Stimulated activated effector memory CD8-positive, alpha-beta T cell treated with anti-CD3 and anti-CD28 coated beads, Interleukin-12 subunit alpha, Interleukin-12 subunit beta, amount 100 ng/mL, for 72 hours (primary cell): ENCODE measurements around the gene ITPRIP.

Experiments
- ATAC-seq: fragments of 150-1000 bp; cut with Tn5 transposase; 2 replicates; pipeline ENCODE4 v1.10.0; 2021
- DNase-seq, 2 donors: peaks; one replicate each; pipeline ENCODE4 v3.0.0; 2021 to 2022; ENCODE audit warnings: low spot score in 2 of 2
- H3K27ac Mint-ChIP-seq: one replicate; pipeline ENCODE4 v1.8.0; 2022; ENCODE audit warnings: mild to moderate bottlenecking, mixed read lengths
- H3K36me3 Mint-ChIP-seq: one replicate; pipeline ENCODE4 v1.8.0; 2022; ENCODE audit warnings: mild to moderate bottlenecking, mixed read lengths
- H3K4me1 Mint-ChIP-seq: one replicate; pipeline ENCODE4 v1.8.0; 2022; ENCODE audit warnings: mixed read lengths
- H3K4me3 Mint-ChIP-seq: one replicate; pipeline ENCODE4 v1.8.0; 2022; ENCODE audit warnings: mild to moderate bottlenecking, mixed read lengths
- H3K9me3 Mint-ChIP-seq: one replicate; pipeline ENCODE4 v1.8.0; 2022; ENCODE audit warnings: mixed read lengths

The ITPRIP gene

DNA sequence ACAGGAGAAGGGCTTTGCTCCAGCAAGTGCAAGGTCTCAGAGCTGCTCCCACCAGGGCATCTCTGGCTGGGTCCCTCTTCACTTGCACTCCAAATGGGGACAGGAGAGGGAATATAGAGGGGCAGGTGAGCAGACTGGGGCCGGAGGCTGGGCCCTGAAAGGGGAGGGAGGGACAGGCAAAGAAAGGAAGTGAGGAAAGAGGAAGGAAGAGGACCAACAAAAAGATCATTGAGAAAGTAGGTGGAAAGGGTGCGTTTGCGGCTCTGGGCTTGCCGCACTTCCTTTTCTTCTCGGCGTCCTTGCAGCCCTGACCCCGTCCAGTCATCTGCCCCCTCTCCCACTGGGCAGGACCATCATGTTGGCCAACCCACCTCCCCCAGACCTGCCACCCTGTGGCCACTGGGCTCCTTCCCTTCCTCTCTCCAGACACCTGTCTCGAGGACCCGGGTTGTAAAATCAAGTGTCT, 14.0 kb downstream of the ITPRIP start:
- DNase-seq (no peak), ATAC-seq (no peak)
- H3K27ac Mint-ChIP-seq, result peak overlapping the region; percentile 95
- peaks cover 47% of the 10 kb centered on the region for H3K36me3 Mint-ChIP-seq
- peak overlapping the region; percentile 77 for H3K4me3 Mint-ChIP-seq
- peaks cover 100% of the 10 kb centered on the region for H3K4me1 Mint-ChIP-seq
- no peaks in the 10 kb centered on the region for H3K9me3 Mint-ChIP-seq

DNA sequence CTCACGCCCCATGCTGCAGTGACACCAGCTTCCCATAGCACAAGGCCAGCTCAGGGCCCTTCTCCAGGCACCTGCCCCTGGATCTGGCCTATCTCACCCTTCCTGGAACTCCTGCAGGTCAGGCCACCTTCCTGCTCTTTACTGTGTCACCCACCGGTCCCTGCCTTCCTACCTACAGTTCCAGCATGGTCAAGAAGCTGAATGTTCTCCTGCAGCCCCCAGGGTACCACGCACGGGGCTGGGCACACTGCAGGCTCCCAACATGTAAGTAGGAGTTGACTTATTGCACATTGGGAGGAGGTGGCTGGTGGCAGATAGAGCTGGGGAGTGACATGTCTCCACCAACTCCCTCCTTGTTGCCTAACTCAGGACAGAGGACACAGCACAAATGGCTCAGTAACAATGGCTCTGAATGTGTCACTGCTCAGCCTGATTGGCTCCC, 14.5 kb downstream of the ITPRIP start:
- no peak for ATAC-seq
- Mint-ChIP-seq H3K36me3 (peaks cover 42% of the 10 kb centered on the region), H3K4me1 (peaks cover 100% of the 10 kb centered on the region)

DNA sequence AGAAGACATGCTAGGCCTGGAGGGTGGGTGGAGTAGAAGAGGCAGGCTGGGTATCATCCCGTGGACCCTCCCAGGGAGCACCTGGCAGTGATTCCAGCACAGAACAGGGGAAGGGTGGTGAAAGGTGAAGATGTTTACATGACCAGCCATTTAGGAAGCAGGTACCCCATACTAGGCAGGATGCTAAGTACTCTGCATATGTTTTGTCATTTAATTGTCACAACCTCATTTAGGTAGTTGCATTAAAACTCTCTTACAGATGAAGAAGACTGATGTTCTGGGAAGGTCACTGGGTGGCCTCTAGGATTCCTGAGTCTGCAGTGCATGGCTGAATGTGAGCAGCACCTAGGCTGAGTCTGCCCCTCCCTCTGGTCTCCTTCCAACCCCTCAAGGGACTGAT, 15.2 kb downstream of the ITPRIP start:
- DNase-seq (no peak), ATAC-seq (no peak)
- Mint-ChIP-seq H3K9me3 (no peaks in the 10 kb centered on the region), H3K4me3 (peak overlapping the region; percentile 77), H3K27ac (peak overlapping the region; percentile 95), H3K4me1 (peaks cover 98% of the 10 kb centered on the region), H3K36me3 (peaks cover 40% of the 10 kb centered on the region)

More for the DNA sequence above, 14.5 kb downstream of the ITPRIP start:
- H3K4me3 Mint-ChIP-seq, result peak overlapping the region; percentile 77
- H3K9me3 Mint-ChIP-seq, result no peaks in the 10 kb centered on the region
- DNase-seq, result no peak
- H3K27ac Mint-ChIP-seq, result peak overlapping the region; percentile 95

DNA sequence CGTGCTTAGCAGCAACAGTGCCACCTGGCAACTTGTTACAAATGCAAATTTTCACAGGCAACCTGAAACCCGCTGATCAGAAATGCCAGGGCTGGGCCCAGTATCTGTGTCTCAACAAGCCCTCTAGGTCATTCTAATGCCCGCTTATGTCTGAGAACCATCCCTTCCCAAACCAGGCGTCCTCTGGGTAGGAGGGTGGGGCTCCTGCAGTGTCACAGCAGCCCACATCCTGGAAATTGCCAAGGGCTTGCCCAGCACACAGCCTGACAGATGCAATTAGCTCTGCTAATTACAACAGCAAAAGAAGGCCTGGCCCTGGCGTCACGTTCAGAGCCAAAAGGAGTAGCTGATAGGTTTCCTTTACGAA, 15.9 kb downstream of the ITPRIP start:
- Mint-ChIP-seq H3K9me3 (no peaks in the 10 kb centered on the region), H3K36me3 (peaks cover 45% of the 10 kb centered on the region)

DNA sequence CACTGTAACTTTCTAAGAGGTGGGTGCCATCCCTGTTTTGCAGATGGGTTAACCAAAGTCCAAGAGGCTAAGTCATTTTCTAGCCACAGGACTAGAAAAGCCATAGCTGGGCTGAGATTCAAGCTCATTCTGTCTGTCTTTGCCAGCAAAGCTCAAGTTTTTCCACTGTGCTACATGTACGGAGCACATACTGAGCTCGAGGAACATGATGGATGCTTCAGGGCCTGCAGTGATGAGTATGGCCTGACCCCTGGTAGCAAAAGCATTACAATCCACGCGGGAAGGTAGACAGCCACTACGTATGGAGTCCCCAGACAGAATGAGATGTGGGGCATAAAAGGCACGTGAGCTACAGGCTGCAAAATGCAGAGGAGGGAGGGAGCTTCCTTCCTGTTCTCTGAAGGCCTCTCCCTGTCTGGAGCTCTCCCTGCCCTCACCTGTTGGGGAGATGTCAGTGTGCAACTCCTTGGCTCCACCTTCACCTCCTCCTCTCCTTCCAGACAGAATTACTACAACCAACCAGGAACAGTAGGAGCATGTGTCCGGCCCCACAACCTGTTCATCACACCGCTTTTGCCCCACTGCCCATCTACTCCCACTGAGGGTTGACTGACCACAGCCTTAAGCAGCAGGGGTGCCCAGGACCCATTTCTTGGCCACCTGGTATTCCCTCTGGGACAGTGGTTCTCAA, 16.4 kb downstream of the ITPRIP start:
- no peak for DNase-seq
- Mint-ChIP-seq H3K36me3 (peaks cover 50% of the 10 kb centered on the region), H3K9me3 (no peaks in the 10 kb centered on the region), H3K4me1 (peaks cover 98% of the 10 kb centered on the region), H3K4me3 (peak overlapping the region; percentile 77), H3K27ac (peak overlapping the region; percentile 95)
- ATAC-seq, result no peak

More for the DNA sequence above, 15.9 kb downstream of the ITPRIP start:
- ATAC-seq, result peak; percentile 51
- H3K4me3 Mint-ChIP-seq, result peak overlapping the region; percentile 77
- no peak for DNase-seq
- H3K4me1 Mint-ChIP-seq, result peaks cover 98% of the 10 kb centered on the region
- peak overlapping the region; percentile 95 for H3K27ac Mint-ChIP-seq

DNA sequence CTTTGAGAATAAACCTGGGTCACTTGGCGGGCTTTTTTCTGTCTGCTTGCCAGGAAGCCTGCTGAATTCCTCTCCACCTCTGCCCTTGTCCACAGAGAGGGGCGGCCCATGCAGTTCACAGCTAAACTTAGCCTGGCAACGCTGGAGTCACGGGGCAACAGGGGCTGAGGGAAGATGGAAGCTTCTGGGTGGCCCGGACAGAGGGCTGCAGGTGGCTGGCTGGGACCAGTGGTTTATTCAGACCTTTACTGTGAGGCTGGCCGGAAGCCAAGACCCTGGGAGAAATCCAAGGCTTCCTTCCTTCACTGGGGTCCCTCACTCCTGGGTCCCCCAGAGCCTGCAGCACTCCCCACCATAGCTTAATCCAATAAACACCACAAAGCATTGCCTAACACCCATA, 17.0 kb downstream of the ITPRIP start:
- Mint-ChIP-seq H3K4me1 (peaks cover 92% of the 10 kb centered on the region), H3K4me3 (no peak overlapping the region), H3K36me3 (peaks cover 51% of the 10 kb centered on the region), H3K27ac (peak overlapping the region; percentile 95), H3K9me3 (no peaks in the 10 kb centered on the region)
- DNase-seq (no peak), ATAC-seq (no peak)

DNA sequence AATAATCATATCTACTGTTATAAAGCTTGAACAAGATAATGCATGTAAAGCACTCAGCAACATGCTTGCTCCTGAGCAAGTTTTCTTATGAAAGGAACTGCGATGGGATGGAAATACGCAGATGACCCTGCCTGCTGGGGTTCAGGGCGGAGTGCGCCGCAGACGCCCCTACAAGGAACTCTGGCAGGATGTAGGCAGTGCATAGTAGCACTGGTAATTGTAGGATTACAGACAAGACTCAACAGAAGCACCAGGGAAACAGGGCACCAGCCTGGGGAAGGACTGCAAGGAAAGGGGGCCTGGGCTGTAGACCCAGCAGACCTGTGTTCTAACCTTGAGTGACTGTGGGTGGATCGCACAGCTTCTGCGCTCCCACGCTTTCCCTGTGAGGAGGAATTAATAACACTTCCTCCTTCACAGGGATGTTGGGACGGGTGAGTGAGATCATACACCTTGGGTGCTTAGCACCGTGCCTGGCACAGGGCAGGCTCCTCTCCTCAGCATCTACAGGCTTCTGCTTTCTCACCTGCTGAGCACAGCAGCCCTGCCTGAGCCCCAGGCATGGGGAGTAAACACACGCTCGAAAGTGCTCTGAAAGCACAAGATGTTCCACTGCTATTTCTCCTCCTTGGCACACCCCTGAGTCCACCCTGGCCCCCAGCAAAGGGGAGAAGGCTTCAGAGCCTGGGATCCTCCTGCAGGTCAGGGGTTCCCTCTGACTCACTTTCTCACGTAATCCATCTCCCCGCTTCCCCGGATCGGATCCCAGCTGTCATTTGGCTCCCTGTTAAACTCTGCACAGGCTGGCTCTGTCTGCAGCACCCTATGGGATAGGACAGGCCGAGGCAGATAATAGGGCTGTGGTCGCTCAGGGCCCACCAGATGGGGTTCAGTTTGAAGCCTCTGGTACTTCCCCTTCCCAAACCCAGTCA, 19.2 kb downstream of the ITPRIP start:
- Mint-ChIP-seq H3K4me1 (peaks cover 70% of the 10 kb centered on the region), H3K36me3 (peaks cover 51% of the 10 kb centered on the region), H3K9me3 (no peaks in the 10 kb centered on the region), H3K4me3 (no peak overlapping the region), H3K27ac (peak overlapping the region; percentile 70)
- DNase-seq (no peak), ATAC-seq (no peak)

DNA sequence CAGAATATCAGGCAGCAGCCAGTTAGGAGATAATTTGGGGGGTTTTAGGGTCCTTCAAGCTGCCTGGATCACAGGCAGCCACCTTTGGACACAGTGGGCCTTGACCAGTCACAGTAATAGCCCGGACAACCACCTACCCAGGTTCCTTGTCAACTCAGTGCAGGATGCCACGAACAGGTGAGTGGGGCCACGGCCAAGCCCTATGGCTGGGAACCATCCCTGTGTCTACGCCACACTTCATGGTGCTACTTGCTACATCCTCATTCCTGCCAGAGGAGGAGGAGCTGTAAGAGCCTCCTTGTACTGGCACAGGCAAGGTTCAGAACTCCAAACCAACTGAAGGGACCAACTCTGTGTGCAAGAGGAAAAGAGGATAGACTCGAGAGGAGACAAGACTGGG, 19.9 kb downstream of the ITPRIP start:
- DNase-seq (no peak), ATAC-seq (no peak)
- Mint-ChIP-seq H3K4me3 (no peak overlapping the region), H3K36me3 (peaks cover 59% of the 10 kb centered on the region), H3K9me3 (no peaks in the 10 kb centered on the region), H3K27ac (peak overlapping the region; percentile 70), H3K4me1 (peaks cover 63% of the 10 kb centered on the region)

DNA sequence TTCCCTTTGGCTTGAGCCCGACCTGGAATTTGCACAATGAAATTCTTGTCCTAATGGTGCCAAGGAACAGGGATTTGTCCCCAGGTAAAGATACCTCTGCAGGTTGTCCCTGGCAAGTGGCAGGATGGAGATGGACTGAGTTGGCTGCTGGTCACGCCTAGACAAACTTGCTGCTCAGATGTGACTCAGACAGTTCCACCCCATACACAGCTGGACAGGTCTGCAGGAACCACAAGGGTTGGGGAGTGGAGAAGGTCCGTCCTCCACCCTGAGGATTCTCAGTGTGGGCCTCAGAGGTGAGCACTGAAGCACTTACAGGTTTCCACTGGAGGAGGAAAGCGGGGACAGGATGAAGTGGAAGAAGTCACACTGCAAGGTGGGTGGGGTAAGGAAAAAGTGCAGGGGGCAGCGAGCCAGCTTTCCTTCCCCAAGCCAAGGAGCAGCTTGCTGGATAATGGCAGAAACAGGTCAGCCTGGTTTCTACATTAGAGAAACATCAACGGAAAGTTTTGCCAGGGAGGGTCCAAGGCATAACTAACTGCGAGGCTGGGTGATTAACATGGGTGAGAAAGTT, 20.5 kb downstream of the ITPRIP start:
- no peak overlapping the region for H3K4me3 Mint-ChIP-seq
- H3K36me3 Mint-ChIP-seq, result peaks cover 62% of the 10 kb centered on the region
- DNase-seq (no peak), ATAC-seq (no peak)
- no peaks in the 10 kb centered on the region for H3K9me3 Mint-ChIP-seq
- peak overlapping the region; percentile 70 for H3K27ac Mint-ChIP-seq
- peaks cover 58% of the 10 kb centered on the region for H3K4me1 Mint-ChIP-seq

DNA sequence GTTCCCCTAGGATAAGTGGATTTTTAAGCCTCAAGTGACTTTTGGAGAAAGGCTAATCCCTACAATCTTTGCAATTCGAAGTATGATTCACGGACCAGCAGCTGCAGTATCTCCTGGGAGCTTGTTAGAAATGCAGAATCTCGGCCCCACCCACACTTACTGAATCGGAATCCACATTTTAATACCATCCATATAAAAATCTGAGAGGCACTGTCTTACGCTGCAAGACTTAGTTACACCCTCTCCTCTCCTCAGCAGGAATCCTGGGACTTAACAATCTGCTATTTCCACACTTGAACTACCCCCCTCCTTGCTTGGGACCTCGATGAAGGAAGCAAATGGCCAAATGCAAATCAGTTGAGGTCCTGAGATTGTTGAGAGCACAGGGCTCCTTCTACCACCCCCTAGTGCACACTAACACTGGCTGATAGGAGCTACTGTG, 21.0 kb downstream of the ITPRIP start:
- peaks cover 62% of the 10 kb centered on the region for H3K36me3 Mint-ChIP-seq
- no peaks in the 10 kb centered on the region for H3K9me3 Mint-ChIP-seq
- H3K27ac Mint-ChIP-seq, result peak overlapping the region; percentile 70
- DNase-seq (no peak), ATAC-seq (no peak)
- no peak overlapping the region for H3K4me3 Mint-ChIP-seq
- H3K4me1 Mint-ChIP-seq, result peaks cover 52% of the 10 kb centered on the region

DNA sequence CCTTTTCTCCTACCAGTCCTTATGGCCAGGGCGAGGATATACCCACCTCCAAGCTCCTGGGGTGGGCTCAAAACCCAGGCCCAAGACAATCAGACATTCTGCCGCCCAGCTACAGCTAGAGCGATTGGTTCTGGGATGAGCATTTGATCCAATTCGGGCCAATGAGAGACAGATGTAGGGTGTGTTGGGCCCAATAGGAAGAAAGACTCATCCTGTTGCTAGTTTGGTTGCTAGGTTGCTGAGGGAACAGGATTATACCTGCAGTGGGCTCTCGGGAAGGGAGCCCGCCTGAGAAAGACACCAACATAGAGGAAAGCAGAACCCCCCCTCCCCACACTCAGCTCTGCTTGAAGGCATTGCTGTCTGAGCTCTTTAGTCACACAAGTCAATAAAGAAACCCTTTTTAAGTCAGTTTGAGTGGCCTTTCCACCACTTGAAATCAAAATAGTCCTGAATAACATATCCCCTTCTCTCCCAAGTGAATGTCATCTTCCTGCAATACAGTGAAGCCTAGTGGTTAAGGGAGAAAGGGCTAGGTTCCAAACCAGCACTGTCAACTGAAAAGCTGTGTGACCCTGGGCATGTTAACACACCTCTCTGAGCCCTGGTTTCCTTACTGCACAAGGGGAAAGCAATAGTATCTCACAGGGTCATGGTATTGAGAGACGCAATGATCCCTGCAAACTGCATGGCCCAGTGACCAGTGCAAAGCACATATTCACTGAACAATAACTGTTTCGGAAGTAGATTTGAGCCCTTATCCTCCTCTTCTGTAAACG, 21.8 kb downstream of the ITPRIP start:
- H3K27ac Mint-ChIP-seq, result peak overlapping the region; percentile 70
- peaks cover 58% of the 10 kb centered on the region for H3K36me3 Mint-ChIP-seq
- ATAC-seq (no peak), DNase-seq (no peak)
- H3K4me1 Mint-ChIP-seq, result peaks cover 45% of the 10 kb centered on the region
- H3K4me3 Mint-ChIP-seq, result no peak overlapping the region
- no peaks in the 10 kb centered on the region for H3K9me3 Mint-ChIP-seq

DNA sequence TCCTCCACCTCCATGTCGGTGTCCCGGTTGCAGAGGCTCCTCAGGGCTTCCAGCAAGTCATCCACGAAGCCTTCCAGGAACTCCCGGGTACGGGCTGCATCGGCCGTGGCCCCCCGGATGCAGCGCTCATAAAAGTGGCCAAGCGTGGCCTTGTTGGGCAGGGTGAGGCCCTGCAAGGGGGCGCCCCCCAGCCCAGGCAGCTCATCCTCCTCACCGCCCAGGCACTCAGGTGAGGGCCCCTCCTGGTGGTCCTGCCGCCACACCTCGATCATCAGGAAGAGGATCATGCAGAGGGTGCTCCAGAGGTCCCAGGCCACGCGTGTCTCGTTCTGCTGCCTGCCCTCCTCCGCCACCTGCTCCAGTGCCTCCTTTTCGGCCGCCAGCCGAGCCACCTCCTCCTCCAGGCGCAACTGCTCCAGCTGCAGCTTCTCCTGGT, 22.8 kb downstream of the ITPRIP start:
- Mint-ChIP-seq H3K27ac (no peak overlapping the region), H3K4me3 (no peak overlapping the region), H3K4me1 (peaks cover 37% of the 10 kb centered on the region), H3K9me3 (no peaks in the 10 kb centered on the region), H3K36me3 (peaks cover 57% of the 10 kb centered on the region)
- ATAC-seq, result no peak
- no peak for DNase-seq

DNA sequence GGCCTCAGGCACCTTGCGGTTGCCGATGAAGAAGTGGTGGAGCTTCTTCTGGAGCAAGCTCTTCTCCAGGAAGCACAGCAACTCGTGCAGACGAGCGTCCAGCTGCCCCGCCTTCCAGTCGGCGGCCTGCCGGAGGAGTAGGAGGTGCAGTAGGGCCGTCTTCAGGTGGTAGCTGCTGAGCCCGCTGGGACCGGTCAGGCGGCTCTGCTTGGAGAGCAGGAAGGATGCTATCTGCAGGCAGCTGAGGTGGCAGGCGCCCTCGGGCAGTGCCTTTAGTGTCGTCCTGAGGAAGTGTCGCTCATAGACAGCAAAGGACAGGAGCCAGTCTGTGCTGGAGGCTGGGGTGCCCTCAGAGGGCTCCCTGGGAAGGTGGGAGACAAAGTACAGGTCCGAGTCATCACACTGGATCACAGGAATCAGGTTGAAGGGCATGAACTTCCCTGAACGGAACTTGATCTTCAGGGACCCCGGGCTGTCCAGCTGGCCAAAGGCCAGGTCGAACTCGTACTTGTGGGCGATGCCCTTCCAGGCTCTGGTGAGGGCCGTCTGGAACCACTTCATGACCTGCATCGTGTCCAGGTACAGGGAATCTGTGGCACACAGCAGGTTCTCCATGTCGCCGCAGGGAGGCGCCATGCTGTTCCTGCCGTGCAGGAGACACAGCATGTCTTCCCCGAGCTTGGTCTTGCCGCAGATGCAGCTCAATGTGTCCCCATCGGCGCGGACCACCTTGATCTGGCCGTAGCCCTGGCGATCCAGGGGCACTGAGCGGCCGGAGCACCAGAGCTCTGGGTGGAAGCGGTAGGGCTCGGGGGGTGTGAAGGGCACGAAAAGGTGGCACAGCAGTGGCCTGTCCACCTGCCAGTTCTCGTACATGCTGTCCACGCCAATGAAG, 23.4 kb downstream of the ITPRIP start:
- Mint-ChIP-seq H3K4me3 (no peak overlapping the region), H3K36me3 (peaks cover 62% of the 10 kb centered on the region), H3K27ac (no peak overlapping the region), H3K9me3 (no peaks in the 10 kb centered on the region), H3K4me1 (peaks cover 37% of the 10 kb centered on the region)
- DNase-seq (no peak), ATAC-seq (no peak)

DNA sequence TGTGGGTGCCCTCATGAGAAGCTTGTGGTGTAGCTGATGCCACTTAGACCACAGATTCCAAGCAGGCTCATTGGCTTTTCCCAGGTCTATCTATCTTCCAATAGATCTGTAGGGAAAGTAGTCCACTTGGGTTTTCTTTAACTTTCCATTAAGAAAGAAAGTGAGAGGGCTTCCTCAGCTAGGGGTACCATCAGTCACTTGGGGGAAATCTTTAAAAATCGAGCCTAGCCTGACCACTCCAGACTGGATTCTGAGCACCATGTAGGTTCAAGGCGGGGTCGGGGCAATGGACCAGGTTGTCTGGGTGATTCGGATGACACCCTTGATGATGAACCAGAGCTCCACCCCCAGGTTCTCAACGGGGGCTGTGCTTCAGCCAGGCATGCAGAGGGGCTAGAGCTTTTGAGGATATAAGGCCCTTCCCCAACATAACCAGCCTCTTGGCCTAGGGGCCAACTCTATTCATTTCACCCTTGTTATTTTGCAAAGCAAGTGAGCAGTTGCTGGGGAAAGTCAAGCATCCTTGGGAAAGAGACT, 27.0 kb downstream of the ITPRIP start:
- Mint-ChIP-seq H3K9me3 (no peaks in the 10 kb centered on the region), H3K4me1 (peaks cover 43% of the 10 kb centered on the region), H3K36me3 (peaks cover 57% of the 10 kb centered on the region), H3K4me3 (no peak overlapping the region), H3K27ac (peak overlapping the region; percentile 32)
- no peak for DNase-seq
- ATAC-seq, result no peak
